Stomach smooth muscle (tissue), 2 donors: ENCODE data around the gene SPAG16.

ENCODE experiments used
- H3K27ac ChIP-seq: one replicate; pipeline ENCODE4 v1.7.0; 2013; ENCODE audit warnings: mild to moderate bottlenecking, low read length, inconsistent platforms
- H3K27me3 ChIP-seq, 2 donors: one replicate each; pipeline ENCODE4 v1.7.0; 2013; ENCODE audit warnings: low read length in 2 of 2; ENCODE audit not compliant: insufficient read depth in 2 of 2, control insufficient read depth in 1 of 2
- H3K36me3 ChIP-seq, 2 donors: one replicate each; pipeline ENCODE4 v1.7.0; 2013; ENCODE audit warnings: low read length in 2 of 2; ENCODE audit not compliant: control insufficient read depth in 2 of 2, insufficient read depth in 2 of 2
- H3K4me1 ChIP-seq: one replicate; pipeline ENCODE4 v1.7.0; 2013; ENCODE audit warnings: low read length; ENCODE audit not compliant: control insufficient read depth, insufficient read depth
- H3K4me3 ChIP-seq, 2 donors: one replicate each; pipeline ENCODE4 v1.7.0; 2013; ENCODE audit warnings: low read length in 2 of 2
- H3K9ac ChIP-seq, 2 donors: one replicate each; pipeline ENCODE4 v1.7.0; 2013; ENCODE audit warnings: low read length in 2 of 2, mild to moderate bottlenecking in 1 of 2
- H3K9me3 ChIP-seq, 2 donors: one replicate each; pipeline ENCODE4 v1.7.0; 2013; ENCODE audit warnings: low read length in 2 of 2; ENCODE audit not compliant: control insufficient read depth in 2 of 2
- donor health status: healthy.
- donor health status: Pancreatic carcinoma.

SPAG16 gene

GRCh38 chr2:213284105-213285090, at the start of gene SPAG16:
Gene SPAG16, plus strand, starts transcription at chr2:213284464.
- H3K27me3 ChIP-seq = no peaks in the 10 kb centered on the region
- peak within 1 kb of the TSS; percentile 11 for H3K27ac ChIP-seq
- H3K36me3 ChIP-seq = no peaks in the 10 kb centered on the region
- peak within 1 kb of the TSS; percentile 86 to 96 for H3K4me3 ChIP-seq
- H3K9ac ChIP-seq = peak within 1 kb of the TSS; percentile 83 to 86
- H3K4me1 ChIP-seq = no peaks in the 10 kb centered on the region
- H3K9me3 ChIP-seq = no peaks in the 10 kb centered on the region

DNA sequence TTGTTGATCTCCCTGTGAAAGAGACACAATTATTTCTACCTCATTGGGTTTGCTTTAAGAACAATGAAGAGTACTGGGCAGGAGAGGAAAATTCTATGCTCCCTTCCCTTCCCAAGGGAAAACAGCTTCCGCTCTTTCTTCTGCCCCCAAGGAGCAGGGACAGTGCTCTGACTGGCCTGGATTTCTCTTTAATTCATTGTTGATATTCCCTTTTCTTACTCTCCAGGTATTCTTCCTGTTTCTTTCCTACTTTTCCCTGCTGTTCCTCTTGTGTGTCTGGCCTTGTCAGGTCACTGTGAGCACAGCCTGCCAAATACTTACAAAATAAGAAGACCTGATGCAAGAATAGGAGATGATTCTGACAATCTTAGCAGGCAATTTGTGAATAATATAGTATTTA, 49.6 kb upstream of the SPAG16 start:
- no peak overlapping the region for H3K27ac ChIP-seq
- H3K27me3 ChIP-seq = no peaks in the 10 kb centered on the region
- H3K9ac ChIP-seq = no peak overlapping the region
- no peaks in the 10 kb centered on the region for H3K9me3 ChIP-seq
- no peaks in the 10 kb centered on the region for H3K36me3 ChIP-seq
- H3K4me3 ChIP-seq = no peak overlapping the region
- no peaks in the 10 kb centered on the region for H3K4me1 ChIP-seq

GRCh38 chr2:213235741-213236140, 48.5 kb upstream of the SPAG16 start:
- Histone ChIP-seq H3K4me1 (no peaks in the 10 kb centered on the region), H3K27me3 (no peaks in the 10 kb centered on the region), H3K9me3 (no peaks in the 10 kb centered on the region)

DNA sequence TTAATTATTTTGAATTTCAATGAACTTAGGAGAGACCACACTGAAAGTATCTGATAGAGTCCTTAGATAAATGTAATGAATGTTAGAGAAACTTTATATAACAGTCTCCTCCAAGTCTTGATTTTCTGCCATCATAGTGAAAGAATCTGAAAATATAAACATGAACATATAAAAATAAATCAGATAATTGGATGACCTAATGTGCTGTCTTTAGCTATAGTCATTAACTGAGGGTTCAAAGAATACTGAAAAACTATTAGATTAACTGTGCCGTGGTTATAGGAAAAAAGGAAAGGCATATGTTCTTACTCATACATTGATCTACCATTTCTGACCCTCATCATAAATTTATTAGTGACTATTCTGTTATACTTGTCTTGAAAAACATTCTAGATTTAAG, 47.0 kb upstream of the SPAG16 start:
- Histone ChIP-seq H3K36me3 (no peaks in the 10 kb centered on the region), H3K9ac (no peak overlapping the region), H3K27ac (no peak overlapping the region), H3K4me1 (no peaks in the 10 kb centered on the region), H3K4me3 (no peak overlapping the region), H3K9me3 (no peaks in the 10 kb centered on the region), H3K27me3 (no peaks in the 10 kb centered on the region)

More at GRCh38 chr2:213235741-213236140, 48.5 kb upstream of the SPAG16 start:
- Histone ChIP-seq H3K27ac (no peak overlapping the region), H3K9ac (no peak overlapping the region), H3K4me3 (no peak overlapping the region), H3K36me3 (no peaks in the 10 kb centered on the region)

DNA sequence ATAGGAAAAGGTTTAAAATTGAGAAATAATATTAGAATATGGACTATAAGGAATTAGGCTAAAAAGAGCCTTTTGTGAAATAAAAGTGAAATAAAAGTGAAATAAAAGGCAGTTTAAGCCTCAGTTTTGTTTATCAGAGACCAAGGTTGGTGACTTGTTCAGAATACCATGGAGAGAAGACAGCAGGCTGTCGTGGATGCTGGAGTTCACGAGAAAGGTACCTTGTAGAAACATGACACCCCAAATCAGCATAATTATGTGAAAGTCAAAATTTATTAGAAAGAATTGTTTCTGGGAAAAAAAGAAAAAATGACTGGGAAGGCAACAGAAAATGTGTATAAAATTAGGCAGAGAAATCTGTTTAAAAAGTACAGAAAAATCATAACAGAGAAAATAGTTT, 46.5 kb upstream of the SPAG16 start:
- Histone ChIP-seq H3K27ac (no peak overlapping the region), H3K9ac (no peak overlapping the region), H3K27me3 (no peaks in the 10 kb centered on the region), H3K4me3 (no peak overlapping the region), H3K36me3 (no peaks in the 10 kb centered on the region), H3K4me1 (no peaks in the 10 kb centered on the region), H3K9me3 (no peaks in the 10 kb centered on the region)

- Histone ChIP-seq H3K9me3 (no peaks in the 10 kb centered on the region), H3K27me3 (no peaks in the 10 kb centered on the region), H3K4me1 (no peaks in the 10 kb centered on the region), H3K36me3 (no peaks in the 10 kb centered on the region), H3K4me3 (no peak overlapping the region), H3K9ac (no peak overlapping the region), H3K27ac (no peak overlapping the region)
These were observed 45.3 kb upstream of the SPAG16 start for GRCh38 chr2:213238753-213239495.

GRCh38 chr2:213241817-213242216, 42.4 kb upstream of the SPAG16 start:
- Histone ChIP-seq H3K4me1 (no peaks in the 10 kb centered on the region), H3K9ac (no peak overlapping the region), H3K4me3 (no peak overlapping the region), H3K27ac (no peak overlapping the region), H3K36me3 (no peaks in the 10 kb centered on the region), H3K27me3 (no peaks in the 10 kb centered on the region), H3K9me3 (no peaks in the 10 kb centered on the region)

GRCh38 chr2:213242653-213243052, 41.6 kb upstream of the SPAG16 start:
- Histone ChIP-seq H3K9ac (no peak overlapping the region), H3K27me3 (no peaks in the 10 kb centered on the region), H3K36me3 (no peaks in the 10 kb centered on the region), H3K4me3 (no peak overlapping the region), H3K9me3 (no peaks in the 10 kb centered on the region), H3K27ac (no peak overlapping the region), H3K4me1 (no peaks in the 10 kb centered on the region)

DNA sequence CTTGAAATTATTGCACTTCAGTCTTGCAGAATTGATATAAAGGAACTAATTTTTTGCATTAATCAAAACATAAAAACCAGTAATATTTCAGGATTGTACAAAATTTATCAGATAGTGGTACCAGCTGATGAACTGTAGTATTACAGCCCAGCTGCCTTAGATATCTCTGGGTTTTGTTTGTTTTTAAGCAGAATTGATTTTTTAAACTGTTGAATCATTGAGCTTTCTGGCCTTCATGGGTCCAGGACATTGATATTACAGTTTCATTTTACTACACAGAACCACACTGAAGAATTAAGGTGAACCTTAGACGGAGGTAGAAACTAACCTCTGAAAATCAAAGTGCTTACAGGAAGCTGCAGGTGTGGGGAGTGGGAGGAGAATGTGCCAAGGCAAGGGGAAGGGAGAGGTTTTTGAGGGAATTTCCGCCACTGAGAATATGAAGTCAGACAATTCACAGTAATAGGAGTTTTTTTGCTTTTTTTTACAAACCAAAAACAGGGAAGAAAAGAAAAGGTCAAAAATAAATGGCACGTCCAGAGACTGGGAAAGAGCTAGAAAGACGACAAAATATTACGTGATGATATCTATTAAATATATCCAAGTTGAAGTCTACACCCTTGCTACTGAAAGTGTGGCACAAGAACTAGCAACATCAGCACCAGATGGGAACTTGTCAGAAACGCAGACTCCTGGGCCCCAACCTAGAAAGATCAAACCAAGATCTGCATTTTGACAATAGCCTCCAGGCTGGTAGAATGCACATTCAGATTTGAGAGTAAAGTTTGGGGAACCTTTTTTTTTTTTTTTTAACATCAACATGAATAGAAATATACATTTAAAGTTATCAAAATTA, 40.8 kb upstream of the SPAG16 start:
- Histone ChIP-seq H3K36me3 (no peaks in the 10 kb centered on the region), H3K9ac (no peak overlapping the region), H3K4me1 (no peaks in the 10 kb centered on the region), H3K27ac (no peak overlapping the region), H3K9me3 (no peaks in the 10 kb centered on the region), H3K27me3 (no peaks in the 10 kb centered on the region), H3K4me3 (no peak overlapping the region)

- Histone ChIP-seq H3K27ac (no peak overlapping the region), H3K9me3 (no peaks in the 10 kb centered on the region), H3K9ac (no peak overlapping the region), H3K27me3 (no peaks in the 10 kb centered on the region), H3K36me3 (no peaks in the 10 kb centered on the region), H3K4me3 (no peak overlapping the region), H3K4me1 (no peaks in the 10 kb centered on the region)
These were observed 37.6 kb upstream of the SPAG16 start for GRCh38 chr2:213246497-213247281.
